ENCODE data around the gene NOTCH3.

Gene NOTCH3

DNA sequence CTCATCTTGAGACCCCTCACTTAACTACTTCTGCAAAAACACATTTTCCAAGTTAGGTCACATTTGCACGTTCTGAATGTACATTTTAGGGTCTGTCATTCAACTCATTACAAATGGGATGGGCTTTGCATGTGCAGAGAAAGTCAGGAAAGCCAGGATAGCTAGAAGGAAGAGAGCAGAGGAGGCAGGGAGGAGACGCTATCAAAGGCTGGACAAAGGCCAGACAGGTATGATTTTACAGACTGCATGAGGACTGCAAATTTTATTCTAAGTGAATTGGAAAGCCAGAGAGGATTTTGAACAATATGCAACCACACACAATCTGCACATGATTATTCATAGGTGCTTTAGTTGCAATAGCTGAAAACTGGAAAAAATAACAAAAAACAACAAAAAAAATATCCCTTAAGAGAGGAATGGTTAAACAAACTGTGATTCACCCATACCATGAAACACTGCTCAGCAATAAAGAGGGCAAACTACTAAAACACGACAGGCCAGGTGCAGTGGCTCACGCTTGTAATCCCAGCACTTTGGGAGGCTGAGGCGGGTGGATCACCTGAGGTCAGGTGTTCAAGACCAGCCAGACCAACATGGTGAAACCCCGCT lies 72.5 kb downstream of the NOTCH3 start:
- H3K27me3 Mint-ChIP-seq, result no peaks in the 10 kb centered on the region
- no peaks in the 10 kb centered on the region for H3K9me3 Mint-ChIP-seq
- H3K27ac Mint-ChIP-seq, result peak overlapping the region in 1 of 2 donors; percentile 47
- peaks cover 34% of the 10 kb centered on the region for H3K4me1 Mint-ChIP-seq
- ATAC-seq (no peak), DNase-seq (no peak)
- no peak overlapping the region for H3K4me3 Mint-ChIP-seq

DNA sequence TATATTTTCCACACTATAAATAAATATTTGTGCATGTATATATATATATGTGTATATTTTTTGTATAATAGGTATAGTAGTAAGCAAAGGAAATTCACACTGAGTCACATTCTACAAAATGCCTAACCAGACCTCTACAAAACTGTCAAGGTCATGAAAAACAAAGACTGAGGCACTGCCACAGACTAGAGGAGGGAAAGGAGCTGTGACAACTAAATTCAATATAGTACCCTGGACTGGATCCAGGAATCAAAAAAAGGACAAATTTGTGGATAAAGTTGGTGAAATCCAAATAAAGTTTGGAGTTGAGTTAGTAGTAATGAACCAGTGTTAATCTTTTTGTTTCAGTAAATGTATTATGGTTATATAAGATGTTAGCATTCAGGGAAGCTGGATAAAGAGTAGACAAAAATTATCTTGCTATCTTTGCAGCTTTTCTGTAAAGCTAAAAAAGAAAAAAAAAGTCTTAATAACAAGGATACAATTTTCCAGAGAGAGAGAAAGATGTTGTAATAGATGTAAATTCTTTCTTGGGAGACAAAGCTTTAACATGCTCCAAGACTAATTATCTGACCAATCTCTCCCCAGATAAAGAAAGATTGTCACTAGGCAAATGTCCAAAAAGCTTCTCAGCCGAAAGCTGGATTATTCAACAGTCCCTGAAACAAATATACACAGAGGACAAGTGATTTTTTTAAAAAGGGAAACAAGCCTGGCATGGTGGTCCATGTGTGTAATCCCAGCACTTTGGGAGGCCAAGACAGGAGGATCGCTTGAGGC lies 74.5 kb downstream of the NOTCH3 start:
- Mint-ChIP-seq H3K4me1 (peaks cover 37% of the 10 kb centered on the region), H3K9me3 (no peaks in the 10 kb centered on the region), H3K27ac (no peak overlapping the region), H3K4me3 (peak overlapping the region; percentile 35 to 69), H3K27me3 (no peaks in the 10 kb centered on the region)
- DNase-seq, result no peak
- no peak for ATAC-seq

DNA sequence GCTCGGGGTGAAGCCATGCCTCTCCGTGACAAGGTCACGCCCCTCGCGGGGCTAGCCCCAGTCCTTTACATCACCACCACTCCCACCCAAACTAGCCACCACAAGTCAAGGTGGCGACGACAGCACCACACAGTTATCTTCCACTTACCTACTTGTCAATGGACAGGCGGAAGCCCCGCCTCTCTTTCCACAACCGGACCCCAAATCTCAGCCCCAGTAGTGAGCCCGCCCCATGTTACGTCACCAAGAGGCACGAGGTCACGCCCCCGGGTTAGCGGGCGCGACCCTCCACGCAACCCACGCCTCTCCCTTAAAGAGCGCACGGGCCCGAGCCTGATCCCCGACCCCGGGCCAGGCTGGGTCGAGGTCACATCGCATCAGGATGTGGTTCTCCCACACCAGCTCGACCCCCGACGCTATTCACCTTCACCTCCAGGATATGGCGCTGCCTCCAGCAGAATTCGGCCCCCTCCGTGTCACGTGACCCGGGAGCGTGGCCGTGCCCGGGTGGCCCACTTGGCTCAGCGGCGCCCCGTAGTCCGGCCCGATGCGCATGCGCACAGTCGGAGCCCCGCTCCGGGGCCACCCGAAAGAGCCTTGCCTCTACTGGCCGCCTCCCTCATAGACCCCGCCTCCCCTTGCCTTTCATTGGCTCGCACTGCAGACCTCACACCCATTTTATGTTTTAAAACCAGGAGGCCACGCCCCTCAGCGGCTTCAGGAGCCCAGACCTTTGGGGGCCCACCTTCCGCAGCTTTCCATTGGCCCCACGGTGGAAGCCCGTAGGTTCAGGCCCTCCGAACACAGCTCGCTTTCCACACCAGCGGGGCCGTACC lies 75.3 kb downstream of the NOTCH3 start:
- Mint-ChIP-seq H3K27me3 (no peaks in the 10 kb centered on the region), H3K9me3 (no peaks in the 10 kb centered on the region), H3K4me1 (peaks cover 41% of the 10 kb centered on the region), H3K27ac (peak overlapping the region; percentile 97 to 99), H3K4me3 (peak overlapping the region; percentile 84 to 98)
- DNase-seq (peak; percentile 99 to 100), ATAC-seq (peak; percentile 95)

DNA sequence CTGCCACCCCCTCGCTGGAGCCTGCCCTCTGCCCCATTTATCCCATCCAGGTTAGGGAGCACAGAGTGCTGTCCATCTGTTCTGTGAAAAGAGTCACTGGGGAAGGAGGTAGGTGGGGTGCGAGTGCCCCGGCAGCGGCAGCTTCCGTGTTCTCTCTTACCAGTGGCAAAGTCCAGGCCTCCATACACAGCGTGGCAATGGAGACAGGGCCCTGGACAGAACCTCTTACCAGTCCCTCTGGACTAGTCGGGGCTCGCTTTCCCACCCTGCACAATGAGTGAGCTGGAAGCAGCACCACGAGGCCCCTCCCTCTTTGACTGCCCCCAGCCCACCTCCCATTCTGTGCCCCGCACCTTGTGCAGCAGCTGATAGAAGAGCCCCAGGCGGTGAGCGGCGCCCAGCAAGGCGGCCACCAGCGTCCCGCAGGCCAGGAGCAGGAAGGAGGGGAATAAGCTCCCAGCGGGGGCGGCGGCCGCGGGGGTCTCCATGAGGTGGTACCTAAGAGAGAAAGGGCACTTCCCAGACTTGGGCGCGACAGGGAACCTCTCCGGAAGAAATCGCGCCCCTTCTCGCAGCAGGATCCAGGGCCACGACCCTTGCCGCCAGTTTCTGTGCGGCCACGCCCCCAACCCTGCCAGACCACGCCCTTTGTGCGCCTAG lies 76.1 kb downstream of the NOTCH3 start:
- no peak for ATAC-seq
- peak overlapping the region; percentile 84 to 98 for H3K4me3 Mint-ChIP-seq
- H3K9me3 Mint-ChIP-seq, result no peaks in the 10 kb centered on the region
- H3K27me3 Mint-ChIP-seq, result no peaks in the 10 kb centered on the region
- H3K27ac Mint-ChIP-seq, result peak overlapping the region; percentile 97 to 99
- peak in 1 of 2 donors; percentile 19 for DNase-seq
- H3K4me1 Mint-ChIP-seq, result peaks cover 34% of the 10 kb centered on the region

DNA sequence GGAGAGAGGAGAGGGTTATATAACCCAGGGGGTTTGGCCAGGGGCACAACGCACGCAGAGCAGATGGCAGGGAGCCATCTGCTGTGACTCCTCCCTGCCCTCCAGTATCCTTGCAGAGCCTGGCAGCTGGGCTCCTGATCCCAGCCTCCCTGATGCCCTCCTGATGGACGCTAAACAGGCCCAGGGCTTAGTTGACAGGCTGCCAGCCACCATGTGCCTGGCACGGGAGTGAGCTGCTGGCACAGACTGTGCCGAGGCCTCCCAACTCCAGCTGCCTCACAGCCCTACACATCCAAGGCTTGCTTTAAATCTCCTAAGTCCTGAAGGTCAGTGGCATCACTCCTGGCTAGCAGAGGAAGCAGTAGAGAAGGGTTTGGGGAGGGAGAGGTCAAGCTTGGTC lies 76.9 kb downstream of the NOTCH3 start:
- Mint-ChIP-seq H3K9me3 (no peaks in the 10 kb centered on the region), H3K27ac (peak overlapping the region; percentile 97 to 99), H3K27me3 (no peaks in the 10 kb centered on the region), H3K4me1 (peaks cover 26% of the 10 kb centered on the region), H3K4me3 (peak overlapping the region; percentile 84 to 98)
- DNase-seq (no peak), ATAC-seq (no peak)

DNA sequence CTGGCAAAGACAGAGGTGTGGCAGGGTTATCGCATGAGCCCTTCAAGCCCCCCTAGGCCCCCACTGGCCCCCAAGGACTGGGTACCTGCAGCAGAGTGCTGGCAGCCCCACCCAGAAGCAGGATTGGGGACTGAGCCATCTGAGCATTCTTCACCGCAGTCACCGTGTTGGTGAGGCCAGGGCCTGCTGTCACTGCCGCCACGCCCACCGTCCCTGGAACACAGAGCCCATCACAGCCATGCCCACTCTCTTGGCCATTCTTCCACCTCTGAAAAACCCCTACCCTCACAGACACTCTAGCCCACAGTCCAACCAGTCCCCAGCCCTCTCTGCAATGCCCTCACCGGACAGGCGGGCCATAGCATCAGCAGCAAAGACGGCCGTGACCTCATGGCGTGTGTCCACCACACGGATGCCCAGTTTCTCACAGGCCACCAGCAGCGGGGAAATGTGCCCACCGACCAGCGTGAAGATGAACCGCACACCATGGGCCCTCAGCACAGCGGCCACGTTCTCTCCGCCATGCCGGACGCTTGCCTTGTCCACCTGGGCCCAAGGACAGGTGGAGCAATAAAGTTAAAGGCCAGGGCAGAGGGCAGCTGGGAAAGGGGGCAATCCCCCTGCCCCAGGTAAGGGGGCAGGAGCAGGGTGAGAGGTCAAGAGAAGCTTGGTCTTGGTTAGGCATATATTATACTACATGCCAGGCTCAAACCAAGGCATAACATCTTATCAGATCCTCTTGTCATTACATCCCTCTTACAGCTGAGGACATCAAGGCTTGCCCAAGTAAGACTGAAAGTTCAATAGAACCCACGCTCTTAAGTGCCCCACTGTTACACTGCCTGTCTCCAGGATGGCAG lies 77.5 kb downstream of the NOTCH3 start:
- H3K4me1 Mint-ChIP-seq, result peaks cover 23% of the 10 kb centered on the region
- H3K9me3 Mint-ChIP-seq, result no peaks in the 10 kb centered on the region
- H3K4me3 Mint-ChIP-seq, result peak overlapping the region; percentile 84 to 98
- DNase-seq (no peak), ATAC-seq (no peak)
- H3K27ac Mint-ChIP-seq, result no peak overlapping the region
- H3K27me3 Mint-ChIP-seq, result no peaks in the 10 kb centered on the region

DNA sequence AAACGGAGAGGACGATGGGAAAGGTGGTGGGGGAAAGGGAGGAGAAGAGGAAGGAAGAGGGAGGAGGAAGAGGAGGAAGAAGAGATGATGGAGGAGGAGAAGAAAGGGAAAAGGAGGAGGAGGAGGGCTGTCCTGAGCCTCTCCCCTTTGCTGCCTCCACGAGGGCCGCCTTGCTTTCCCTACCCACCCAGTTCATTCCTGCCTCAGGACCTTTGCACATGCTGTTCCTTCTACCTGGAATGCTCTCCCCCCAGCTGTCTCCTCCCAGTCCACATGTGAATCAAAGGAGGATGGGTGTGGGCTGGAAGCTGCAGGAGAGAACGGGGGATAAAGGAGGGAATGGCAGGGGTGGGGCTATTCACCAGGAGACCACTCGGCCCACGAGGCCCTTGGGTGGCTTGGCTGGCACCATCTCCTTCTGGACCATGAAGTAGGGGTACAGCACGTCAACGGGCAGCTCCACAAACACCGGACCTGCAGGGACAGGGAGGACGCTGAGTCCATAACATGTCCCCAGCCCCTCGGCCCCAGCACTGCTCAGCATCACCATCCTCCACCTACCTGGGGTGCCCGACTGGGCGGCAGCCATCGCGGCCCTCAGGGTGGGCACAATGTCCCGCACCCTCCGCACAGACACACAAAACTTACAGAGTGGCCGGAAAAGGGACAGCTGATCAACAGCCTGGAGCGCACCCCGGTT lies 78.3 kb downstream of the NOTCH3 start:
- DNase-seq (no peak), ATAC-seq (no peak)
- no peaks in the 10 kb centered on the region for H3K9me3 Mint-ChIP-seq
- no peak overlapping the region for H3K27ac Mint-ChIP-seq
- H3K4me1 Mint-ChIP-seq, result peaks cover 23% of the 10 kb centered on the region
- H3K4me3 Mint-ChIP-seq, result no peak overlapping the region
- no peaks in the 10 kb centered on the region for H3K27me3 Mint-ChIP-seq

DNA sequence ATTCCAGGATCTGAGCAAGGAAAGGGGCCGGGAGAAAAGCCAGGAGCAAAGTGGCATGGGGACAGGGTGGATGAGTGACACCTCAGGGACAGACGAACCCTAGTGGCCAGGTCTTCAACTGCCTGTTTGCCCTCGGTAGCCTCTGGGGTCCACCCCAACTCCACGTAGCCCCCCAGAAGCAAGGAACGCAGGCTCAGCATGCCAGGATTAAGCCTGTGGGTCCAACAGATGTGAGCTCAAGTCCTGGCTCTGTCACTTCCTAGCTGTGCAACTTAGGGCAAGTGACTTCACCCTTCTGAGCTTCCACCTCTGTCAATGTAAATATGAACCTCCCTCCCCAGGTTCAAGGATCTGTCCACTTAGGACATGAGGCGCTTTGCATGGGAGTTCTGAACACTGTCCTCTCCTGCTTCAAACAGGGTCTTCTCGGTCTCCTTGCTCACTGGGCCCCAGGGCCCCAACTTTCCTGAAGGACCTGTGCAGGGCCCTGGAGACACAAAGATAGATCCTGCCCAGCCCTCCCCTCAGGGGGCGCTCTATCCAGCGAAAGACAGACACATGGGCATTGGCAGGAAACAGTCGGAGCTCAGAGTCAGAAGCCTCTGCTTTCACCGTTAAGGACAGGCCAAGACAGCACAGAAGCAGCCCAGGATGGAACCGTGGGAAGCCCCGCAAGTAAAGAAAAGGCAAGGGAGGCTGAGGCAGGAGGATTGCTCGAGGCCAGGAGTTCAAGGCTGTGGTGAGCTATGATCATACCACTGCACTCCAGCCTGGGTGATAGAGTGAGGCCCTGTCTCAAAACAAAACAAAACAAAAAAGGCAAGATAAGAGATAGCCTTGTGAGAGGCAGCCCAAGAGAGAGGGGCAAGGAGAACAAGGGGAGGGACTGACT lies 80.4 kb downstream of the NOTCH3 start:
- ATAC-seq (no peak), DNase-seq (no peak)
- Mint-ChIP-seq H3K27ac (no peak overlapping the region), H3K4me3 (no peak overlapping the region), H3K4me1 (peaks cover 23% of the 10 kb centered on the region), H3K27me3 (no peaks in the 10 kb centered on the region), H3K9me3 (no peaks in the 10 kb centered on the region)

DNA sequence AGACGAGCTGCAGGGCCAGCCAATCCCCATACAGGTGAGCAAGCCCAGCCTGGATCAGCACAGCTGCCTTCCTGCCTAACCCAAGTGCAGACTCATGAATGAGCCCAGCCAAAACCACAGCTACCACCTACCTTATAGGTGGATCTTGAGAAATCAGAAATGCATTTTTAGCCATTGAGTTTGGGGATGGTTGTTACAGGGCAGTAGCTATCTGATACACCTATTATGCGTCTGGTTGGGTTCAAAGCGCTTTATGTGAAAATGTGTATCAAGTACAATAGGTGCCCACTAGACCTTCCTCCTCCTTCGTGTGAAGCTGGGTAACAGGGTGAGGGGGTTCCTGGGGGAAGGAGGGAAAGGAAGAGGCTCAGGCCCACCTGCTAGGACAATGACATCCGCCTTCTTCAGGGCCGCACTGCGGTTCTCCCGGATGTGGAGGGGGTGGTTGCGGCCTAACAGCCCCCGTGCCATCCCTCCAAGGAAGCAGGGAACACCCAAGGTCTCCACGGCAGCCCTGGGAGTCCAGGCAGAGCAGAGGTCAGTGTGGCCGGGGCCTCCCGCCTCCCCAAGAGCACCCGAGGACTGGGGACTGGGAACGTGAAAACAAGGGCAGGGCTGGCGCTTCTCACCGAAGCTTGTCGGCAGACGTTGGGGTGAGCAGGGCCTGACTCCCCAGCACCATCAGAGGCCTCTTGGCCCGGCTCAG lies 81.9 kb downstream of the NOTCH3 start:
- H3K27me3 Mint-ChIP-seq, result no peaks in the 10 kb centered on the region
- H3K4me3 Mint-ChIP-seq, result no peak overlapping the region
- no peak overlapping the region for H3K27ac Mint-ChIP-seq
- DNase-seq, result no peak
- H3K9me3 Mint-ChIP-seq, result no peaks in the 10 kb centered on the region
- peaks cover 16% of the 10 kb centered on the region for H3K4me1 Mint-ChIP-seq
- no peak for ATAC-seq

DNA sequence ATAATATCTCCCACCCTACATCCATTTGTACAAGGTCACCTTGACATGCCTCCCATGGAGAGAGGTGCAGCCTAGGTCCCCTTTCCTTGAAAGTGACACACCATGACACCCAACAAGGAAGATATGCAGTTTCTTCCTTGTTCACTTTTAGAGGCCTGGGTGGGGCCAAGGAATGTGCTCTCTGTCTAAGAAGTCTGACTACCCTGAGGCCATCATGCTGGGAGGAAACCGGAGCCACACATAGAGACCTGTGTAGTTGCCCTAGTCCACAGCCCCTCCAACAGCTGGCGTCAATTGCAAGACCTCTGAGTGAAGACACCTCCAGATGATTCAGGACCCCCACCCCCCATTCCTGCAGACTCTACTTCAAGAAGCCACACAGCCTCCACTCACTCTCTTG lies 82.5 kb downstream of the NOTCH3 start:
- Mint-ChIP-seq H3K27me3 (no peaks in the 10 kb centered on the region), H3K4me3 (no peak overlapping the region), H3K4me1 (peaks cover 12% of the 10 kb centered on the region), H3K27ac (peak overlapping the region in 1 of 2 donors; percentile 14), H3K9me3 (no peaks in the 10 kb centered on the region)
- DNase-seq (no peak), ATAC-seq (no peak)

DNA sequence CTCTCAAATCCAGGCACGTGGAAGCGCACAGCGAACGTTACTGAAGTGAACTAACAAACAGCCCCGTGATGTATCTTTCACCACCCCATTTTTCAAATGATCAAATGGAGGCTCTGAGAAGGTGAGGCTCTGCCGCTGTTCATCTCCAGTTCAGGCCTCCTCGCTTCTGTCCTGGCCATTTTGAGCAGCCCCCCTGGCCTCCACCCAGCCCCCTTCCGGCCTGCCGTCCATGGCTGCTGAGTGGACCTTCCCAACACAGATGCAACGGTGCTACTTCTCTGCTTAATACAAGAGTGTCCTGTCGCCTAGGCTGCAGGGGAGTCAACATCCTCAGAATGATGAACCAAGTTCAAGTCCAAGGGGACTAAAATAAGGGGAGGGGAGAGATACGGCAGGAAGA lies 83.9 kb downstream of the NOTCH3 start:
- ATAC-seq, result no peak
- Mint-ChIP-seq H3K4me1 (peaks cover 12% of the 10 kb centered on the region), H3K4me3 (no peak overlapping the region), H3K27ac (peak overlapping the region in 1 of 2 donors; percentile 82), H3K27me3 (no peaks in the 10 kb centered on the region), H3K9me3 (no peaks in the 10 kb centered on the region)
- no peak for DNase-seq

DNA sequence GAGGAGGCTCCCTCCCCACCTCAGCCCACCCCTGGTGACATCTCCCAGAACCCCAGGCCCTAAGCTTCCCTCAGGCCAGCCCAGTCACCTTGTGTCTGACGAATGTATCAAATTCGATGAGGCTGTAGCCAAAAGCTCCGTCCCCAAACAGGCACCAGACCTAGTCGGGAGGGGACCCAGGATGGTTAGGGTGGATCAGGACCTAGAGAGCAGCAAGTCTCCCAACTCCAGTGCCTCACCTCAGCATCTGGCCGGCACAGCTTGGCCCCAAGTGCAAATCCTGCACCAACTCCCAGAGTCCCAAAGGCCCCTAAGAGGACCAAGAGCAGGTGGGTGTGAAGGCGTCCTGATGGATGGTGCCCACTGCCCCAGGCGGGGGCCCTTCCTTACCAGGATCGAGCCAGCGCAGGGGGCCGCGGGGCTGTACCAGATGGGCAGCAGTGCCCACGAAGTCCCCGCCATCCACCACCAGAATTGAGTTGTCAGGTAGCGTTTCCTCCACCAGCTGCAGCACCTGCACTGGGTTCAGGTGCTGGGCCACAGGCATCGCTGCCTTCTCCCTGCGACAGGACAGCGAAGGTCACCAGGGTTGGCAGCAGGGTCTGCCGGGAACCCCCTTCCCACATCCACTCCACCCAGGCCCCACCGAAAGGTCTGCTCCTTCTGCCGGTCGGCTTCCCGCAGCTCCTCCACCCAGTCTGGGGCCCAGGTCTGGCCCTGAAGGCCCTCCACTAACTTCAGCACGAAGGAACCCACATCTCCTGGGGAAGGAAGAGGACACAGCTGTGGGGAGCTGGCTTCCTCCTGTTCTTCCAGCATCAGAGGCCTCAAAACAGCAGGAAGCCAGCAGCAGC lies 84.8 kb downstream of the NOTCH3 start:
- no peak for DNase-seq
- H3K27me3 Mint-ChIP-seq, result no peaks in the 10 kb centered on the region
- no peak overlapping the region for H3K27ac Mint-ChIP-seq
- no peaks in the 10 kb centered on the region for H3K9me3 Mint-ChIP-seq
- no peak for ATAC-seq
- H3K4me3 Mint-ChIP-seq, result no peak overlapping the region
- H3K4me1 Mint-ChIP-seq, result peaks cover 6% of the 10 kb centered on the region

All from stimulated activated naive CD8-positive, alpha-beta T cell treated with anti-CD3 and anti-CD28 coated beads, Interleukin-15, amount 100 ng/mL, for 72 hours (primary cell).